ENCODE results near the gene UPF3B. TPM values are rescaled to one million over a fixed set of nuclear protein-coding genes. Genes with fewer than 3 reads are reported as not detected.
A peak's percentile ranks its signal among the peaks of the same experiment; 100 is the strongest.
"Not testable (repeated sequence)": the region's sequence is repeated elsewhere in the genome, so short reads cannot be mapped to it uniquely, and the experiment has no call there.

UPF3B gene
- total and polyA plus RNA-seq, 11 donors, result 0.71 to 7.9 (median 2.9) TPM

- TF ChIP-seq POLR2A (IDR thresholded peaks at IDR 0.05), result no peak
- Histone ChIP-seq H3K27ac (peak overlapping the region; percentile 41 to 93 (median 80)), H3K4me1 (peaks cover 0 to 6% (median 0%) of the 10 kb centered on the region in 12 donors), H3K9me3 (no peaks in the 10 kb centered on the region), H3K4me3 (peak overlapping the region in 11 of 12 donors; percentile 3 to 93 (median 75)), H3K36me3 (peaks cover 0 to 29% (median 3%) of the 10 kb centered on the region in 9 donors), H3K27me3 (peaks cover 0 to 7% (median 0%) of the 10 kb centered on the region in 9 donors)
- intact Hi-C loops (cut with DNase I), result loop anchor here in 4 of 10 donors (1.0 to 10.0 kb wide), 3 partner anchors 18 to 61 kb away; partner anchors contain the start of genes RPL39 (in 4 of the 4), NDUFA1 (in 1 of the 4) and RNF113A (in 1 of the 4)
- ATAC-seq, result peak in 1 of 4 donors; percentile 31
- DNase-seq, result no peak
- WGBS, 4 donors, result 21 to 49% (median 38%) methylated on average over 10 of the region's 10 CpGs
Measured at GRCh38 chrX:119853444-119853843, 681 bp upstream of the UPF3B start.

GRCh38 chrX:119833905-119834304 lies 18.9 kb downstream of the UPF3B start:
- intact Hi-C loops (cut with DNase I), result no loop called here
- Histone ChIP-seq H3K4me1 (no peaks in the 10 kb centered on the region), H3K27ac (no peak overlapping the region), H3K9me3 (no peaks in the 10 kb centered on the region), H3K36me3 (peaks cover 0 to 80% (median 65%) of the 10 kb centered on the region in 9 donors), H3K4me3 (no peak overlapping the region), H3K27me3 (no peaks in the 10 kb centered on the region)
- no peak for ATAC-seq
- DNase-seq, result no peak
- TF ChIP-seq, protein P1, sequence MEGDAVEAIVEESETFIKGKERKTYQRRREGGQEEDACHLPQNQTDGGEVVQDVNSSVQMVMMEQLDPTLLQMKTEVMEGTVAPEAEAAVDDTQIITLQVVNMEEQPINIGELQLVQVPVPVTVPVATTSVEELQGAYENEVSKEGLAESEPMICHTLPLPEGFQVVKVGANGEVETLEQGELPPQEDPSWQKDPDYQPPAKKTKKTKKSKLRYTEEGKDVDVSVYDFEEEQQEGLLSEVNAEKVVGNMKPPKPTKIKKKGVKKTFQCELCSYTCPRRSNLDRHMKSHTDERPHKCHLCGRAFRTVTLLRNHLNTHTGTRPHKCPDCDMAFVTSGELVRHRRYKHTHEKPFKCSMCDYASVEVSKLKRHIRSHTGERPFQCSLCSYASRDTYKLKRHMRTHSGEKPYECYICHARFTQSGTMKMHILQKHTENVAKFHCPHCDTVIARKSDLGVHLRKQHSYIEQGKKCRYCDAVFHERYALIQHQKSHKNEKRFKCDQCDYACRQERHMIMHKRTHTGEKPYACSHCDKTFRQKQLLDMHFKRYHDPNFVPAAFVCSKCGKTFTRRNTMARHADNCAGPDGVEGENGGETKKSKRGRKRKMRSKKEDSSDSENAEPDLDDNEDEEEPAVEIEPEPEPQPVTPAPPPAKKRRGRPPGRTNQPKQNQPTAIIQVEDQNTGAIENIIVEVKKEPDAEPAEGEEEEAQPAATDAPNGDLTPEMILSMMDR (IDR thresholded peaks at IDR 0.05), result no peak
- TF ChIP-seq POLR2A (IDR thresholded peaks at IDR 0.05), result no peak
- whole genome bisulfite sequencing, 4 donors, result 69 to 91% (median 81%) methylated on average over 3 of the region's 3 CpGs

GRCh38 chrX:119828446-119828845 lies 24.3 kb downstream of the UPF3B start:
- no peaks in the 10 kb centered on the region for H3K4me1 ChIP-seq
- no peak for ATAC-seq
- intact Hi-C loops (cut with DNase I), result no loop called here

DNA sequence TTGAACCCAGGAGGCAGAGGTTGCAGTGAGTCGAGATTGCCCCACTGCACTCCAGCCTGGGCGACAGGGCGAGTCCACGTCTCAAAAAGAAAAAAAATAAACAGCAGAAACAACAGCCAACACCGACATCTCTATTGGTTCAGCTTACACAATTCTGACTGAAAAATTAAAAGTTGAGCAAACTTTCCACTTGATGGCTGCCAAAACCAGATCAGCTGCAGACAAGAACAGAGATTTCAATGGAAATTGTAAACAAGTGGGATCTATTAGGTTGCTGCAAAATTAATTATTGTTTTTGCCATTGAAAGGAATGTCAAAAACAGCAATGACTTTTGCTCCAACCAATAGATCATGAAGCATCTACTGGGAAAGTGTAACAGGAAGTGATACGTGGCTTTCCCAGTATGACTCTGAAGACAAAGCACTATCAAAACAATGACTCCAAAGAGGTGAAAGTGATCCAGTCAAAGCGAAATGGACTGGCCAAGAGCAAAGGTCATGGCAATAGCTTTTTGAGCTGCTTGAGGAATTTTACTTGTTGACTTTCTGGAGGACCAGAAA lies 26.3 kb downstream of the UPF3B start:
- DNase-seq (no peak), ATAC-seq (no peak)
- TF ChIP-seq, protein P1 (IDR thresholded peaks at IDR 0.05), result no peak
- TF ChIP-seq POLR2A (IDR thresholded peaks at IDR 0.05), result no peak
- WGBS, 4 donors, result 59 to 85% (median 78%) methylated on average over 7 of the region's 7 CpGs
- Histone ChIP-seq H3K36me3 (peaks cover 0 to 19% (median 4%) of the 10 kb centered on the region in 9 donors), H3K4me3 (no peak overlapping the region), H3K4me1 (no peaks in the 10 kb centered on the region), H3K27ac (no peak overlapping the region), H3K9me3 (no peaks in the 10 kb centered on the region), H3K27me3 (no peaks in the 10 kb centered on the region)
- intact Hi-C loops (cut with DNase I), result no loop called here

More at GRCh38 chrX:119828446-119828845, 24.3 kb downstream of the UPF3B start:
- Histone ChIP-seq H3K27ac (no peak overlapping the region), H3K27me3 (no peaks in the 10 kb centered on the region), H3K9me3 (no peaks in the 10 kb centered on the region), H3K36me3 (peaks cover 0 to 32% (median 16%) of the 10 kb centered on the region in 9 donors), H3K4me3 (no peak overlapping the region)
- TF ChIP-seq, protein P1 (IDR thresholded peaks at IDR 0.05), result no peak
- no peak for TF ChIP-seq POLR2A (IDR thresholded peaks at IDR 0.05)
- DNase-seq, result no peak
- WGBS, 4 donors, result 85 to 96% (median 92%) methylated on average over 5 of the region's 5 CpGs

DNA sequence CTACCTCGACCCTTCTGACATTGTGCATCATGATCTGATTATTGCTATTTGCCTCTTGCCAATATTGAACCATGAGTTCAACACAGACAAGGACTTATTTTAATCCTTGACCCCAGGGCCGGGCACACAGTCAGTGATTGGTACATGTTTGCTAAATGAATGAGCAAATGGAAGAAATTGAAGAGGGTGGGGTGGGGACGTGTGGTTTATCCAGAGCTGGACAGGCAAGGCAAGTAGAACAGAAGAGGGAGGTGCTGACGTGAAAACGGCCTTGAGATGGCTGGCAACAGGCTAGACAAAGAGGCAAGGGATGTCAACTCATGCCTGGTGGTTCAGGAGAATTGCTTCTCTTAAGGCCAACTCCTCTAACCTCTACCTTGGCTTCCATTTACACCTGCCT lies 28.5 kb downstream of the UPF3B start:
- DNase-seq; H3K27ac ChIP-seq; ATAC-seq; H3K9me3 ChIP-seq; H3K4me1 ChIP-seq; intact Hi-C loops (cut with DNase I); H3K27me3 ChIP-seq; H3K4me3 ChIP-seq; H3K36me3 ChIP-seq: not testable (repeated sequence)
- WGBS, 4 donors, result 42 to 80% (median 79%) methylated on average over 1 to 2 of the region's 5 CpGs; no CpG with 5 or more reads in 1 of the 4 donors

GRCh38 chrX:119821703-119822102 lies 31.1 kb downstream of the UPF3B start:
- not testable (repeated sequence) for ATAC-seq

More at GRCh38 chrX:119821703-119822102, 31.1 kb downstream of the UPF3B start:
- H3K4me3 ChIP-seq; H3K4me1 ChIP-seq; intact Hi-C loops (cut with DNase I); H3K9me3 ChIP-seq; H3K36me3 ChIP-seq; H3K27me3 ChIP-seq; H3K27ac ChIP-seq; DNase-seq: not testable (repeated sequence)
- 65 to 85% (median 74%) methylated on average over 3 of the region's 3 CpGs for WGBS, 4 donors

Data from heart left ventricle (tissue), 16 donors.